GM12878 (cell line): ENCODE data around the gene TIMP4. TPM values are rescaled to one million over a fixed set of nuclear protein-coding genes. Genes with fewer than 3 reads are reported as not detected.
A peak's percentile ranks its signal among the peaks of the same experiment; 100 is the strongest.

Experiments
- ATAC-seq: fragments of 200-7000 bp; cut with Tn5 transposase; 3 replicates; pipeline ENCODE4 v1.9.1; 2020; ENCODE audit warnings: mild to moderate bottlenecking, moderate library complexity
- BruUV-seq: library from RNA; stranded (reverse); fragments of 400-500 nt; replicated peaks from 2 replicates; lab custom pipeline; 2021; lab: Mats Ljungman, UMichigan
- CTCF ChIA-PET: fragments of 300-600 bp; sonication (Branson Sonifier 250); formaldehyde crosslinking; extraction: SDS; loops from one replicate; lab custom pipeline; 2021; ENCODE audit warnings: inconsistent platforms; lab: Yijun Ruan, JAX
- POLR2A ChIA-PET: fragments of 350-600 bp; formaldehyde crosslinking; extraction: SDS; loops from one replicate; lab custom pipeline; 2021; ENCODE audit warnings: inconsistent platforms; lab: Charles Lee
- RAD21 ChIA-PET: fragments of 300-600 bp; sonication (Branson Sonifier 250); formaldehyde crosslinking; loops from one replicate; lab custom pipeline; 2023; ENCODE audit warnings: antibody characterized with exemption; ENCODE audit not compliant: unreplicated experiment; lab: Charles Lee
- SMC1A ChIA-PET: fragments of 300-600 bp; sonication (Branson Sonifier 250); formaldehyde crosslinking; loops from one replicate; lab custom pipeline; 2023; ENCODE audit not compliant: unreplicated experiment, uncharacterized antibody; lab: Charles Lee
- DNase-seq: peaks from one replicate; pipeline ENCODE4 v3.0.0-alpha.2; 2011; ENCODE audit warnings: low read depth, low spot score
- FAIRE-seq: peaks from 3 replicates; lab custom pipeline; 2011; peaks lifted over from hg19 to GRCh38; lab: Jason Lieb, UNC
- H2AFZ ChIP-seq: 2 replicates; pipeline ENCODE4 v1.6.0; 2011; ENCODE audit warnings: low read depth, low read length, control low read depth; ENCODE audit not compliant: control insufficient read depth
- H3K27ac ChIP-seq: 2 replicates; pipeline ENCODE4 v1.5.1; 2011; ENCODE audit warnings: control low read depth; ENCODE audit not compliant: control insufficient read depth, insufficient read depth
- H3K27me3 ChIP-seq, 2 experiments: replicated peaks in 1 of 2; 2 replicates each; pipeline versions ENCODE4 v1.6.0 to v1.6.1; 2011; ENCODE audit warnings: low read length in 1 of 2; ENCODE audit not compliant: control insufficient read depth in 2 of 2, insufficient read depth in 2 of 2
- H3K36me3 ChIP-seq, 2 experiments: 2 replicates each; pipeline ENCODE4 v1.5.1; 2011; ENCODE audit warnings: low read length in 1 of 2; ENCODE audit not compliant: control insufficient read depth in 2 of 2, insufficient read depth in 2 of 2
- H3K4me1 ChIP-seq: 2 replicates; pipeline ENCODE4 v1.6.1; 2011; ENCODE audit warnings: mild to moderate bottlenecking, low read length, moderate library complexity, mixed read lengths; ENCODE audit not compliant: control insufficient read depth, insufficient read depth
- H3K4me2 ChIP-seq: 2 replicates; pipeline ENCODE4 v1.6.0; 2011; ENCODE audit warnings: control low read depth; ENCODE audit not compliant: control insufficient read depth, insufficient read depth
- H3K4me3 ChIP-seq: fragments of 200-600 bp; sonication (generic); 2 replicates; pipeline ENCODE4 v1.5.1; 2016
- H3K79me2 ChIP-seq: 2 replicates; pipeline ENCODE4 v1.6.0; 2011; ENCODE audit warnings: low read length; ENCODE audit not compliant: control insufficient read depth, insufficient read depth
- H3K9ac ChIP-seq: 2 replicates; pipeline ENCODE4 v1.8.0; 2011; ENCODE audit warnings: low read length, control low read depth, mixed read lengths; ENCODE audit not compliant: control insufficient read depth, insufficient read depth
- H3K9me3 ChIP-seq: replicated peaks from 3 replicates; pipeline ENCODE4 v1.5.1; 2011; ENCODE audit warnings: mild to moderate bottlenecking, low read length; ENCODE audit not compliant: control insufficient read depth, insufficient read depth
- H4K20me1 ChIP-seq: 2 replicates; pipeline ENCODE4 v1.6.0; 2011; ENCODE audit not compliant: control insufficient read depth, insufficient read depth
- ATF7 ChIP-seq: fragments of 450-650 bp; IDR thresholded peaks from 2 replicates; pipeline ENCODE4 v1.6.1; 2016; ENCODE audit warnings: low read depth, mild to moderate bottlenecking
- NR2F1 ChIP-seq: fragments of 450-650 bp; conservative IDR thresholded peaks from 2 replicates; pipeline ENCODE4 v1.6.1; 2017; ENCODE audit warnings: mild to moderate bottlenecking
- RAD21 ChIP-seq: IDR thresholded peaks from 2 replicates; pipeline ENCODE4 v1.6.1; 2011; ENCODE audit warnings: mild to moderate bottlenecking, low read depth, low read length, moderate library complexity; ENCODE audit not compliant: insufficient read depth
- REST ChIP-seq: IDR thresholded peaks from 2 replicates; pipeline ENCODE4 v1.6.1; 2012; ENCODE audit warnings: mild to moderate bottlenecking, low read depth, low read length
- RFX5 ChIP-seq: IDR thresholded peaks from 2 replicates; pipeline ENCODE4 v1.6.1; 2011; ENCODE audit warnings: low read depth, low read length, improper control_type of control experiment
- SPI1 ChIP-seq: IDR thresholded peaks from 2 replicates; pipeline ENCODE4 v1.6.1; 2011; ENCODE audit warnings: low read depth, mild to moderate bottlenecking, low read length, moderate library complexity, borderline replicate concordance; ENCODE audit not compliant: insufficient read depth
- WGBS: methylation state at CpG from one replicate; pipeline ENCODE4 v1.1.6; 2016; ENCODE audit warnings: low lambda C conversion rate; ENCODE audit not compliant: insufficient replicate concordance, insufficient coverage; ENCODE audit errors: missing lambda C conversion rate; 5-methylcytosine and 5-hydroxymethylcytosine counted together
- in situ Hi-C: fragments of 300-500 bp; cut with MboI; formaldehyde crosslinking; loops from 9 replicates; pipeline ENCODE4 v1.14.3; 2018; ENCODE audit warnings: mixed read lengths
- intact Hi-C: fragments of 100-400 bp; cut with micrococcal nuclease; formaldehyde crosslinking; loops from one replicate; pipeline ENCODE4 v1.14.2; 2022; ENCODE audit not compliant: unreplicated experiment
- polyA plus RNA-seq, 11 experiments: library from polyadenylated mRNA; depleted of rRNA in 4 of 11; unstranded in 6 of 11; stranded (reverse) in 5 of 11; fragments of >200 nt; fragmentation: Nextera tagmentation in 4 of 11; fragmentation: Illumina TruSeq in 1 of 11; extraction: Ambion mirVana in 4 of 11; extraction: Trizol in 1 of 11; gene quantifications; 1 replicate in 1 of 11; 2 replicates in 10 of 11; pipeline versions ENCODE4 v1.2.1 to v1.2.3, GENCODE V29; 2011 to 2016; ENCODE audit warnings: inconsistent platforms in 2 of 11, missing spikeins in 2 of 11, low read depth in 1 of 11
- total RNA-seq, 4 experiments: library from RNA; depleted of rRNA in 3 of 4; stranded (reverse); fragments of >200 nt in 3 of 4; fragmentation: Illumina TruSeq in 1 of 4; extraction: Trizol in 1 of 4; gene quantifications; 2 replicates each; pipeline versions ENCODE4 v1.2.1 to v1.2.3, GENCODE V29; 2013 to 2021
- TF ChIP-seq, protein P1 (sequence below): fragments of 150-350 bp; IDR thresholded peaks from 2 replicates; pipeline ENCODE4 v1.6.1; 2016; ENCODE audit warnings: low read depth, low read length

The TIMP4 gene
- total and polyA plus RNA-seq, 10 of the 15 experiments (the other 5 are each of a cell fraction or from before 2014, with no cell fraction given), result 0.07 TPM; not detected in 9

DNA sequence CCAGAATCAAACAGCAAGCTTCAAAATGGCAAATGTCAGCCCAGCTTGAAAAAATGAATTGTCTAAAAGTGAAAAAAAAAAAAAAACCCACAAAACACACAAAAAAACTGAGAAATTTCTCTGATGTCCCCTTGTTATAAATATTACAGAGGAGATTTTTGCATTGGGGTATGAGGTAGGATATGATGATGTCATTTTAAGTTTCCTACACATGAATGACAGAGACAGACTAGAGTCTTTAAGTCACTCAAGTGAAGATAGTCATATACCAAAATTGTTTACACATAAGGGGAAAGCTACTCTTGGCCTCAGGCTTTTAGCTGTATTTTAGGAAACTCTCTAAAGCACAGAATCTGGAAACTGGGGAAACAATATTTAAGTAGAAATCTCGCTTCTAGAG lies 32.9 kb downstream of the TIMP4 start:
- POLR2A ChIA-PET, result no interaction called here
- no peak for FAIRE-seq
- no TSS peak for BruUV-seq
- TF ChIP-seq ATF7 (peak; percentile 24; the same call in 1 of the 2 replicates), RFX5 (no peak)
- CTCF ChIA-PET, result interaction anchor here (1.2 to 1.4 kb wide), 2 partner anchors 9 to 51 kb away, joined by 3 to 10 read pairs; no protein-coding TSS in a partner anchor
- ATAC-seq, result no peak
- H3K4me1 ChIP-seq, result no peaks in the 10 kb centered on the region
- intact Hi-C loops (no loop called here), in situ Hi-C loops (loop anchor here (25.0 kb wide), 1 partner anchor 587 kb away; no protein-coding TSS in a partner anchor)
- no peak overlapping the region for H2AFZ ChIP-seq
- no peak for DNase-seq
- H3K27me3 ChIP-seq, result 0 out of 4 replicates have a peak, but pooled peaks cover 0 to 5% of the 10 kb centered on the region in 2 experiments
- no peak overlapping the region for H3K4me2 ChIP-seq
- no peak overlapping the region for H3K27ac ChIP-seq
- no peak overlapping the region for H3K4me3 ChIP-seq
- H4K20me1 ChIP-seq, result no peaks in the 10 kb centered on the region
- no peaks in the 10 kb centered on the region for H3K36me3 ChIP-seq
- SMC1A ChIA-PET, result no interaction called here
- no peak overlapping the region for H3K9ac ChIP-seq
- H3K9me3 ChIP-seq, result no peaks in the 10 kb centered on the region
- H3K79me2 ChIP-seq, result no peaks in the 10 kb centered on the region
- WGBS, result 0% methylated on average over 1 of the region's 1 CpG
- RAD21 ChIA-PET, result no interaction called here

DNA sequence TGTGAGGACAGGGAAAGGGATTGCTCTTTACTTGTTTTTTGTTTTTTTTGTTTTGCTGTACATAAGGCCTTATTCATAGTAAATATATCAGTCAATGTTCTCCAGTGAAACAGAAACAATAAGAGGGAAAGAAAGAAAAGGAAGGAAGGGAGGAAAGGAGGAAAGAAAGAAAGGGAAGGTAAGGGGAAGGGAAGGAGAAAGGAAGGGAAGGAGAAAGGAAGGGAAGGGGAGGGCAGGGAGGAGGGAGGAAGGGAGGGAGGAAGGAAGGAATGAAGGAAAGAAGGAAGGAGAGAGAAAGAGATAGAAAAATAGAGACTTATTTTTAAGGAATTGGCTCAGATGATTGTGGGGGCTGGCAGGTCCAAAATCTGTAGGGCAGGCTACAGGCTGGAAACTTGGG lies 37.2 kb downstream of the TIMP4 start:
- CTCF ChIA-PET, result no interaction called here

More for the DNA sequence above, 37.2 kb downstream of the TIMP4 start:
- no peaks in the 10 kb centered on the region for H3K4me1 ChIP-seq
- in situ Hi-C loops, result no loop called here
- RAD21 ChIA-PET, result interaction anchor here (1.1 kb wide), 1 partner anchor 14 kb away, joined by 3 read pairs; no protein-coding TSS in a partner anchor
- TF ChIP-seq NR2F1, result no peak
- no peak for TF ChIP-seq SPI1
- TF ChIP-seq, protein P1, sequence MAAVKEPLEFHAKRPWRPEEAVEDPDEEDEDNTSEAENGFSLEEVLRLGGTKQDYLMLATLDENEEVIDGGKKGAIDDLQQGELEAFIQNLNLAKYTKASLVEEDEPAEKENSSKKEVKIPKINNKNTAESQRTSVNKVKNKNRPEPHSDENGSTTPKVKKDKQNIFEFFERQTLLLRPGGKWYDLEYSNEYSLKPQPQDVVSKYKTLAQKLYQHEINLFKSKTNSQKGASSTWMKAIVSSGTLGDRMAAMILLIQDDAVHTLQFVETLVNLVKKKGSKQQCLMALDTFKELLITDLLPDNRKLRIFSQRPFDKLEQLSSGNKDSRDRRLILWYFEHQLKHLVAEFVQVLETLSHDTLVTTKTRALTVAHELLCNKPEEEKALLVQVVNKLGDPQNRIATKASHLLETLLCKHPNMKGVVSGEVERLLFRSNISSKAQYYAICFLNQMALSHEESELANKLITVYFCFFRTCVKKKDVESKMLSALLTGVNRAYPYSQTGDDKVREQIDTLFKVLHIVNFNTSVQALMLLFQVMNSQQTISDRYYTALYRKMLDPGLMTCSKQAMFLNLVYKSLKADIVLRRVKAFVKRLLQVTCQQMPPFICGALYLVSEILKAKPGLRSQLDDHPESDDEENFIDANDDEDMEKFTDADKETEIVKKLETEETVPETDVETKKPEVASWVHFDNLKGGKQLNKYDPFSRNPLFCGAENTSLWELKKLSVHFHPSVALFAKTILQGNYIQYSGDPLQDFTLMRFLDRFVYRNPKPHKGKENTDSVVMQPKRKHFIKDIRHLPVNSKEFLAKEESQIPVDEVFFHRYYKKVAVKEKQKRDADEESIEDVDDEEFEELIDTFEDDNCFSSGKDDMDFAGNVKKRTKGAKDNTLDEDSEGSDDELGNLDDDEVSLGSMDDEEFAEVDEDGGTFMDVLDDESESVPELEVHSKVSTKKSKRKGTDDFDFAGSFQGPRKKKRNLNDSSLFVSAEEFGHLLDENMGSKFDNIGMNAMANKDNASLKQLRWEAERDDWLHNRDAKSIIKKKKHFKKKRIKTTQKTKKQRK, result no peak
- TF ChIP-seq REST, result no peak
- TF ChIP-seq RAD21, result no peak
- no peak for TF ChIP-seq ATF7
- intact Hi-C loops, result no loop called here
- H3K27ac ChIP-seq, result no peak overlapping the region
- H3K9ac ChIP-seq, result no peak overlapping the region
- DNase-seq, result no peak
- SMC1A ChIA-PET, result interaction anchor here (1.3 kb wide), 1 partner anchor 14 kb away, joined by 3 read pairs; no protein-coding TSS in a partner anchor
- ATAC-seq, result no peak
- H3K27me3 ChIP-seq, result 0 out of 4 replicates have a peak, but pooled peaks cover 0 to 3% of the 10 kb centered on the region in 2 experiments
- BruUV-seq, result no TSS peak
- no peaks in the 10 kb centered on the region for H3K9me3 ChIP-seq
- no peak overlapping the region for H2AFZ ChIP-seq
- no peak for FAIRE-seq
- H3K4me3 ChIP-seq, result no peak overlapping the region
- H3K4me2 ChIP-seq, result no peak overlapping the region
- POLR2A ChIA-PET, result no interaction called here
- no peaks in the 10 kb centered on the region for H3K36me3 ChIP-seq
- no peaks in the 10 kb centered on the region for H4K20me1 ChIP-seq
- H3K79me2 ChIP-seq, result no peaks in the 10 kb centered on the region
